ENCODE data around the gene PTH2.
A peak's percentile ranks its signal among the peaks of the same experiment; 100 is the strongest.
"Not testable (repeated sequence)": the region's sequence is repeated elsewhere in the genome, so short reads cannot be mapped to it uniquely, and the experiment has no call there.

Gene PTH2, protein sequence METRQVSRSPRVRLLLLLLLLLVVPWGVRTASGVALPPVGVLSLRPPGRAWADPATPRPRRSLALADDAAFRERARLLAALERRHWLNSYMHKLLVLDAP
- 0 reads per million in 18 experiments for total RNA-seq

GRCh38 chr19:49423071-49423984, at the start of gene PTH2:
TSS of gene PTH2 (minus strand) at chr19:49423441. CDS start at chr19:49423339, 102 bp downstream.
- DNase-seq: no peak

DNA sequence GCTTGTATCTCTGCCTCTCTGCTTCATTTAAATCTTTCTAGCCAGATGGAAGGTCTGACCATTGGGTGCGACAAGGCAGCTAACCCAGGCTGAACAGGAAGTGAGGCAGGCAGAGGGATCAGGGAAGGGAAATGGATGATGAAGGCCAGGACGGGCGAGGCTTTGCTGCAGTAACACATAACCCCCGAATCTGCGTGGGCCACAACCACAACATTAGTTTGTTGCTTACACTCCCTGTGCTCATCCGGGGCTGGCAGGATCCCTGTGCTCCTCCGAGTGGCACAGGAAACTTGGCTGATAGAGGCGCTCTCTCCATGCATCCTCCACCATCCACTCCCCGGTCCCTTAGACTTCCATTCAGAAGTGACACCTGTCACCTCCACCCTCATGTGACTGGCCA, 49.7 kb upstream of the PTH2 start:
- peak in 1 of 2 donors; percentile 9 for DNase-seq

- DNase-seq: no peak
Observed at GRCh38 chr19:49470615-49470978, 47.4 kb upstream of the PTH2 start.

- DNase-seq: peak; percentile 33 to 71
Observed at GRCh38 chr19:49469828-49470614, 46.8 kb upstream of the PTH2 start.

DNA sequence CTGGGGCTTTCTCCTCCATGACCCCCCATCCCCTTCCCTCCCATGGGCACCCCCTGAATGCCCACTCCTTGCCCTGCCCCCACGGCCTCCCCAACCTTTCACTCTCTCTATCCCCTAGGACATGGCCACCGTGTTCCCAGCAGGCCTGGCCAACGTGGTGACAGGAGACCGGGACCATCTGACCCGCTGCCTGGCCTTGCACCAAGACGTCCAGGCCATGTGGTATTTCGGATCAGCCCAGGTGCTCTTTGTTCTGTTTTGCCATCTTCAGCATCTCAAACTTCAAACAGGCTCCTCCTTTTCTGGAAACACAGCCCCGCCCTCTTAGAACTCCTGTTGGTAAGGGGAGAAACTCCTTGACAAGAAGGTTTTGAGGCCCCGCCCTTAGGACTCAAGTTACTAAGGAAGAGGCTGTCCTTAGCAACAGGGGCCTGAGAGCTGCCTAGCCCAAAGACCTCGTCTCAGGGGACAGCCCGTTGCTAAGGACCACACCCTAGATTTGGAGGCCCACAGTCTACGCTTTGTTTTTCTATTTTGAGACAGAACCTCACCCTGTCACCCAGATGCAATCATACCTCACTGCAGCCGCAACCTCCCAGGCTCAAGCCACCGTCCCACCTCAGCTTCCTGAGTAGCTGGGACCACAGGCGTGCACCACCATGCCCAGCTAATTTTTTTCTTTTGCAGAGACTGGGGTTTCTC, 45.7 kb upstream of the PTH2 start:
- peak; percentile 20 to 66 for DNase-seq

GRCh38 chr19:49468199-49468598, 45.0 kb upstream of the PTH2 start:
- no peak for DNase-seq

DNA sequence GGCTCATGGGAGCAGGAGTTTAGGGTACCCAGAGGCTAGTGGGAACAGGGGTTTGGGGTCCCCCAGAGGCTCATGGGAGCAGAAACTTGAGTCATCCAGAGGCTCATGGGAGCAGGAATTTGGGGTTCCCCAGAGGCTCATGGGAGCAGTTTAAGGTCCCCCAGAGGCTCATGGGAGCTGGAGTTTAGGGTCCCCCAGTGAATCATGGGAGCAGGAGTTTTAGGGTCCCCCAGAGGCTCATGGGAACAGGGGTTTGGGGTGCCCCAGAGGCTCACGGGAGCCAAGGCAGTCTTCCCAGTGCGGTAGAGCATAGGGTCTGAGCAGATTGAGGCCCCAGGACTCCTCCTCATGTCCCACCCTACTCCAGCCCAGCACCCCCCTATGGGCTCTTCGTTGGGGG, 42.1 kb upstream of the PTH2 start:
- DNase-seq: no peak

DNA sequence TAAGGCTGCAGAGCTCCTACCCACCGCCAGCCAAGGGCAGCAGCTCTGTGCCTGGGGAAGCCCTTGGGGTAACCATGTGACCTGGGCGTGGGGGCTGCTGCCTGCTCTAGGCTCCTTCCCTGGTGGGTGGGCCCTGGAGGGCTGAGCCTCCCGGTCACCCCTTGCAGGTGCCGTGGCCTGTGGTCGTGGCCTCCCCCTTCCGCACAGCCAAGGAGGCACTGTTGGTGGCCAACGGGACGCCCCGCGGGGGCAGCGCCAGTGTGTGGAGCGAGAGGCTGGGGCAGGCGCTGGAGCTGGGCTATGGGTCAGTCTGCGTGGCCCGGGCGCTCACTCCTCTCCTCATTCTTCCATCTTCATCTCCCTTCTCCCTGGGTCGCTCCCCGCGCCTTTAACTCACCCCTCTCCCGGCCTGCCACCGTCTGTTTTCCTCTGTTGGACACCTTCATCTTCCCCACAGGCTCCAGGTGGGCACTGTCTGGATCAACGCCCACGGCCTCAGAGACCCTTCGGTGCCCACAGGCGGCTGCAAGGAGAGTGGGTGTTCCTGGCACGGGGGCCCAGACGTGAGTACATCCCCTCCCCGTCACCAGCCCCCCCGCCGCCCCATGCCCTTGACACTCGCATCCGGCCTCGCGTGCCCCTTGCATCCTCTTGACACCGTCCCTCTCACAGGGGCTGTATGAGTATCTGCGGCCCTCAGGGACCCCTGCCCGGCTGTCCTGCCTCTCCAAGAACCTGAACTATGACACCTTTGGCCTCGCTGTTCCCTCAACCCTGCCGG, 40.9 kb upstream of the PTH2 start:
- DNase-seq: no peak

DNA sequence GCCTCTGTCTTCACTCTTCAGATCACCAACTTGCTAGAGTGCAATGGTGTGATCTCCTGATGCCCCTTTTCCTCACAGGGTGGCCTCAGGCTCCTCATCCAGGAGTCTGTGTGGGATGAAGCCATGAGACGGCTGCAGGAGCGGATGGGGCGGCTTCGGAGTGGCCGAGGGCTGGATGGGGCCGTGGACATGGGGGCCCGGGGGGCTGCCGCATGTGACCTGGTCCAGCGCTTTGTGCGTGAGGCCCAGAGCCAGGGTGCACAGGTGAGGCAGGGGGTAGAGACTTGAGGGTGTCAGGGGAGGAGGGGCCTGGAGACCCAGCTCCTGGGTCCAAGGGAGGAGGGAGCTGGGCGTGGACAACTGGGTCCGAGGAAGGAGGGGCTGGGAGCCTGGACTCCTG, 39.3 kb upstream of the PTH2 start:
- no peak for DNase-seq

- DNase-seq: no peak
Observed at GRCh38 chr19:49461656-49462055, 38.4 kb upstream of the PTH2 start.

DNA sequence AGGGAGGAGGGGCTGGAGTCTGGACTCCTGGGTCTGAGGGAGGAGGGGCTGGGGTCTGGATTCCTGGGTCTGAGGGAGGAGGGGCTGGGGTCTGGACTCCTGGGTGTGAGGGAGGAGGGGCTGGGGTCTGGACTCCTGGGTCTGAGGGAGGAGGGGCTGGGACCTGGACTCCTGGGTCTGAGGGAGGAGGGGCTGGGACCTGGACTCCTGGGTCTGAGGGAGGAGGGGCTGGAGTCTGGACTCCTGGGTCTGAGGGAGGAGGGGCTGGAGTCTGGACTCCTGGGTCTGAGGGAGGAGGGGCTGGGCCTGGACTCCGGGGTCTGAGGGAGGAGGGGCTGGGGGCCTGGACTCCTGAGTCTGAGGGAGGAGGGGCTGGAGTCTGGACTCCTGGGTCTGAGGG, 37.9 kb upstream of the PTH2 start:
- not testable (repeated sequence) for DNase-seq

DNA sequence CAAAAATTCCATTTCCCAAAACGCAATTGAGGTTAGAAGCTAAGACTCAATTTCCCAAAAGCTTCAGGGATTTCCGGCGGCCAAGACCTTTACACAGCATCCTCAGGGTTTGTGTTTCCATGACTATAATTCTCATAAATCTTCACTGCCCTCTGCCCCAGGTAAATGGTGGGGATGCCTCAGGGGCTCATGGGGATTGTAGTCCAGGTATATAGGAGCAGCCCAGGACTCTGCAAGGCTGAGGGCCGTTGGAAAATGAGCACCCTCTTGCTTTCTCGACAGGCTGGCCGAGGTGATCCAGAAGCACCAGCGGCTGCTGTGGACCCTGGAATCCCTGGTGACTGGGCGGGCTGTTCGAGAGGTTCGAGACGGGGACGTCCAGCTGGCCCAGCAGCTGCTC, 36.1 kb upstream of the PTH2 start:
- no peak for DNase-seq

GRCh38 chr19:49458567-49458903, 35.3 kb upstream of the PTH2 start:
- DNase-seq: no peak

DNA sequence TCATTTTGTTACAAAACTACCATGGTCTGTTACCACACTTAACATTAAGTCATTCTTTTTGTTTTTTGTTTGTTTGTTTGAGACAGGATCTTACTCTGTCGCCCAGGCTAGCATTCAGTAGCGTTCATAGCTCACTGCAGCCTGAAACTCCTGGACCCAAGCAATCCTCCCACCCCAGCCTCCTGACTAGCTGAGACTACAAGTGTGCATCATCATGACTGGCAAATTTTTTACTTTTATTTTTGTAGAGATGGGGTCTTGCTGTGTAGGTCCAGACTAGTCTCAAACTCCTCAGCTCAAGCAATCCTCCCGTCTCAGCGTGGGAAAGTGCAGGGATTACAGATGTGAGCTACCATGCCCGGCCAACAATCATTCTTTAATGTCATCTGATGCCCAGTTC, 33.1 kb upstream of the PTH2 start:
- DNase-seq: peak; percentile 18 to 67

- no peak for DNase-seq
Observed at GRCh38 chr19:49455773-49456172, 32.5 kb upstream of the PTH2 start.

GRCh38 chr19:49453757-49454240, 30.6 kb upstream of the PTH2 start:
- no peak for DNase-seq

- DNase-seq: peak; percentile 98 to 99
Observed at GRCh38 chr19:49453013-49453756, 29.9 kb upstream of the PTH2 start, which contains the start of gene ALDH16A1. TSS of gene ALDH16A1 (plus strand) at chr19:49453225. CDS start at chr19:49453332, 107 bp downstream.

DNA sequence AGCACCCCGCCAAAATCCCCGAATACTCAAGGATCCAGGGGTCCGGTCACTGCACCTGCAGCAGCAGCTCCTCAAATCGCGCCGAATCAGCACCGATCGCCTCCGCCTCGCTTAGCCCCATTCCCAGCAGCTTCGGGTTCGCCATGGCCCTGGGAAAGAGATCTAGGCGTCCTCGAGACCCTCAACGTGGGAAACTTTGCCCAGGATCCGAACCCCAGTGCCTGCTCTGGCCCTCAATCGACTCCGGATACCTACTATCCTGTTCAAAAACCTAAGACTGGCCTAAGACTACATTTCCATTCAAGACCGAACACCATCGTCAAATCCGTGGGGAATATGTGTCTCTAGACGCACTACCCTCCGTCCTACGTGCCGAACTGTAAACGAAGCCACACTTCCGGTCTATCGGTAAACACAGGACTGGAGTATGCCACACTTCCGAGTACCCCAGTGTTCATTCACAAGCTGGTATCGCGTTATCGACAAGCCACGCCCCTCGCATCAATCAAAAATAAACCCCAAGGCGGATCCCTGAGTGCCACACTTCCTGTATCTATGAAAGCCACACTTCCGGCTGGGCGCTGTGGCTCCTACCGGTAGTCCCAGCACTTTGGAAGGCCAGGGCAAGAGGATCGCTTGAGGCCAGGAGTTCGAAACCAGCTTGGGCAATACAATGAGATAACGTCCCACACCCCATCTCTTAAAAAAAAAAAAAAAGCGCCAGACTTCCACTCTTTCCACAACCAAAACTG, 28.4 kb upstream of the PTH2 start, which contains the start of gene PIH1D1:
Gene PIH1D1 (minus strand): TSS at position 385 of the 752 bp plus-strand sequence. CDS start 240 bp downstream, at position 145.
- DNase-seq: peak; percentile 99

GRCh38 chr19:49450405-49450804, 27.2 kb upstream of the PTH2 start:
- DNase-seq: no peak

GRCh38 chr19:49448432-49448786, 25.2 kb upstream of the PTH2 start:
- DNase-seq: no peak
